Stomach (tissue), 9 donors: ENCODE data around the gene P3H4. TPM values are rescaled to one million over a fixed set of nuclear protein-coding genes. Genes with fewer than 3 reads are reported as not detected.

Source experiments
- DNase-seq, 2 donors: peaks; one replicate each; pipeline versions ENCODE4 v3.0.0 to v3.0.0-alpha.2; 2013 to 2019
- H3K27ac ChIP-seq, 5 donors: fragments of 200-600 bp in 4 of 5; sonication (generic) in 4 of 5; one replicate each; pipeline ENCODE4 v1.5.1; 2013 to 2019; ENCODE audit warnings: mild to moderate bottlenecking in 1 of 5, moderate library complexity in 1 of 5
- H3K27me3 ChIP-seq, 3 donors: fragments of 200-600 bp; sonication (generic); one replicate each; pipeline ENCODE4 v1.5.1; 2017 to 2019; ENCODE audit warnings: mixed run types in 1 of 3
- H3K36me3 ChIP-seq, 4 donors: fragments of 200-600 bp; sonication (generic); 1 replicate in 3 of 4; 2 replicates in 1 of 4; pipeline ENCODE4 v1.5.1; 2016 to 2019
- H3K4me1 ChIP-seq, 4 donors: fragments of 200-600 bp; sonication (generic); one replicate each; pipeline ENCODE4 v1.5.1; 2016 to 2019
- H3K4me3 ChIP-seq, 4 donors: fragments of 200-600 bp; sonication (generic) in 3 of 4; one replicate each; pipeline ENCODE4 v1.5.1; 2016 to 2019; ENCODE audit warnings: mild to moderate bottlenecking in 1 of 4
- H3K9me3 ChIP-seq, 4 donors: fragments of 200-600 bp; sonication (generic); one replicate each; pipeline ENCODE4 v1.5.1; 2016 to 2019
- EP300 ChIP-seq: sonication (generic); formaldehyde crosslinking; IDR thresholded peaks from one replicate; pipeline ENCODE4 v1.6.1; 2017; ENCODE audit warnings: antibody characterized with exemption
- POLR2A ChIP-seq, 4 donors: fragments of 450-650 bp; IDR thresholded peaks; one replicate each; pipeline ENCODE4 v1.6.1; 2016; ENCODE audit warnings: antibody characterized with exemption in 4 of 4, control low read depth in 2 of 4, mild to moderate bottlenecking in 1 of 4, moderate library complexity in 1 of 4
- POLR2AphosphoS5 ChIP-seq, 3 donors: sonication (generic); formaldehyde crosslinking; IDR thresholded peaks; one replicate each; pipeline ENCODE4 v1.6.1; 2016; ENCODE audit warnings: antibody characterized with exemption in 3 of 3
- WGBS, 5 donors: extraction: QIAGEN DNeasy Blood & Tissue Kit in 3 of 5; methylation state at CpG; one replicate each; pipeline versions ENCODE4 v1.1.5 to v1.1.7; 2013 to 2018; 5-methylcytosine and 5-hydroxymethylcytosine counted together
- intact Hi-C: fragments of 100-400 bp; cut with DNase I; formaldehyde crosslinking; loops from one replicate; pipeline ENCODE4 v1.15.1; 2023; ENCODE audit warnings: low total_unique reads
- polyA plus RNA-seq, 3 donors: library from polyadenylated mRNA; stranded (reverse); fragments of 200-250 nt; gene quantifications; one replicate each; pipeline ENCODE4 v1.2.3, GENCODE V29; 2013
- total RNA-seq, 5 donors: library from RNA; depleted of rRNA; stranded (reverse); fragments of >200 nt; gene quantifications; one replicate each; pipeline versions ENCODE4 v1.1.0 to v1.2.3, GENCODE V29; 2014 to 2016
- TF ChIP-seq, protein P1 (sequence below), 7 experiments: fragments of 450-650 bp in 4 of 7; fragments of 200-600 bp in 3 of 7; sonication (generic) in 3 of 7; IDR thresholded peaks; one replicate each; pipeline ENCODE4 v1.5.1; 2016 to 2019; ENCODE audit warnings: antibody characterized with exemption in 7 of 7, control low read depth in 2 of 7, mild to moderate bottlenecking in 1 of 7
- donor health status: healthy with polysubstance abuse.
- donor health status: Bipolar disorder and iron deficiency.
- donor health status: healthy.

The P3H4 gene
- total and polyA plus RNA-seq, 8 donors = 4.0 to 64.6 (median 7.6) TPM

GRCh38 chr17:41822216-41823140 is 10.7 kb upstream of the P3H4 start:
- H3K27ac ChIP-seq = no peak overlapping the region
- no peaks in the 10 kb centered on the region for H3K27me3 ChIP-seq
- H3K4me3 ChIP-seq = no peak overlapping the region
- TF ChIP-seq POLR2A (IDR thresholded peaks at IDR 0.05) (no peak), EP300 (no peak), POLR2AphosphoS5 (IDR thresholded peaks at IDR 0.05) (no peak)
- TF ChIP-seq, protein P1, sequence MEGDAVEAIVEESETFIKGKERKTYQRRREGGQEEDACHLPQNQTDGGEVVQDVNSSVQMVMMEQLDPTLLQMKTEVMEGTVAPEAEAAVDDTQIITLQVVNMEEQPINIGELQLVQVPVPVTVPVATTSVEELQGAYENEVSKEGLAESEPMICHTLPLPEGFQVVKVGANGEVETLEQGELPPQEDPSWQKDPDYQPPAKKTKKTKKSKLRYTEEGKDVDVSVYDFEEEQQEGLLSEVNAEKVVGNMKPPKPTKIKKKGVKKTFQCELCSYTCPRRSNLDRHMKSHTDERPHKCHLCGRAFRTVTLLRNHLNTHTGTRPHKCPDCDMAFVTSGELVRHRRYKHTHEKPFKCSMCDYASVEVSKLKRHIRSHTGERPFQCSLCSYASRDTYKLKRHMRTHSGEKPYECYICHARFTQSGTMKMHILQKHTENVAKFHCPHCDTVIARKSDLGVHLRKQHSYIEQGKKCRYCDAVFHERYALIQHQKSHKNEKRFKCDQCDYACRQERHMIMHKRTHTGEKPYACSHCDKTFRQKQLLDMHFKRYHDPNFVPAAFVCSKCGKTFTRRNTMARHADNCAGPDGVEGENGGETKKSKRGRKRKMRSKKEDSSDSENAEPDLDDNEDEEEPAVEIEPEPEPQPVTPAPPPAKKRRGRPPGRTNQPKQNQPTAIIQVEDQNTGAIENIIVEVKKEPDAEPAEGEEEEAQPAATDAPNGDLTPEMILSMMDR (IDR thresholded peaks at IDR 0.05) = no peak
- H3K4me1 ChIP-seq = peaks cover 0 to 7% (median under 1%) of the 10 kb centered on the region in 4 donors
- H3K36me3 ChIP-seq = peaks cover 9 to 42% (median 32%) of the 10 kb centered on the region in 4 donors
- intact Hi-C loops = no loop called here
- DNase-seq = no peak
- H3K9me3 ChIP-seq = no peaks in the 10 kb centered on the region
- WGBS, 5 donors = 64 to 78% (median 72%) methylated on average over 11 to 12 of the region's 12 CpGs

DNA sequence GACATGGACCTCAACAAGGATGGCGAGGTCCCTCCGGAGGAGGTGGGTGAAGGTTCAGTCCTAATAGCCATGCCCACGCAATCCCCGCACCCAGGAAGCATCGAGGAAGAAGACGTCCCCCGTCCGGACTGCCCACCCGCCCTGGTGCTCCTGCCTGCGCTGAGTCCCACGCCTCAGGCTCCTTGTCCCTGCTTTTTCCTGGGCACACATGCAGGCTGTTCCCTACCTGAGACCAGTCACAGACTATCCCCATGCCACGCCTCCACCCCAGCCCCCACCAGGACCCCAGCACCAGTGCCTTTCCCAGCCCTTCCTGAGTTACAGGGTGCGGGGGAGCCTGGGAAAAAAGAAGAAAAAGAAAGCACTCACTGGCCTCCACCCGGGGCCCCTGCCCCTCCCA is 10.0 kb upstream of the P3H4 start:
- H3K4me3 ChIP-seq = no peak overlapping the region
- peaks cover 9 to 35% (median 25%) of the 10 kb centered on the region in 4 donors for H3K36me3 ChIP-seq
- 79 to 85% (median 80%) methylated on average over 12 to 14 of the region's 14 CpGs for WGBS, 5 donors
- H3K27ac ChIP-seq = no peak overlapping the region
- no peak for DNase-seq
- intact Hi-C loops = no loop called here
- H3K27me3 ChIP-seq = no peaks in the 10 kb centered on the region
- no peaks in the 10 kb centered on the region for H3K9me3 ChIP-seq
- H3K4me1 ChIP-seq = peaks cover 0 to 7% (median 0%) of the 10 kb centered on the region in 4 donors
- no peak for TF ChIP-seq EP300
- TF ChIP-seq POLR2A (IDR thresholded peaks at IDR 0.05) = no peak
- TF ChIP-seq, protein P1 (IDR thresholded peaks at IDR 0.05) = no peak
- no peak for TF ChIP-seq POLR2AphosphoS5 (IDR thresholded peaks at IDR 0.05)

- H3K9me3 ChIP-seq = no peaks in the 10 kb centered on the region
- no peak for TF ChIP-seq POLR2AphosphoS5 (IDR thresholded peaks at IDR 0.05)
- 94 to 97% (median 97%) methylated on average over 17 to 20 of the region's 20 CpGs for WGBS, 5 donors
- peaks cover 0 to 12% (median 8%) of the 10 kb centered on the region in 4 donors for H3K4me1 ChIP-seq
- H3K36me3 ChIP-seq = peaks cover 0 to 7% (median 0%) of the 10 kb centered on the region in 4 donors
- H3K27me3 ChIP-seq = peaks cover 0 to under 1% (median 0%) of the 10 kb centered on the region in 3 donors
- intact Hi-C loops = no loop called here
- DNase-seq = no peak
- no peak overlapping the region for H3K4me3 ChIP-seq
- no peak overlapping the region for H3K27ac ChIP-seq
Measured at GRCh38 chr17:41818024-41818423, 6.3 kb upstream of the P3H4 start.

DNA sequence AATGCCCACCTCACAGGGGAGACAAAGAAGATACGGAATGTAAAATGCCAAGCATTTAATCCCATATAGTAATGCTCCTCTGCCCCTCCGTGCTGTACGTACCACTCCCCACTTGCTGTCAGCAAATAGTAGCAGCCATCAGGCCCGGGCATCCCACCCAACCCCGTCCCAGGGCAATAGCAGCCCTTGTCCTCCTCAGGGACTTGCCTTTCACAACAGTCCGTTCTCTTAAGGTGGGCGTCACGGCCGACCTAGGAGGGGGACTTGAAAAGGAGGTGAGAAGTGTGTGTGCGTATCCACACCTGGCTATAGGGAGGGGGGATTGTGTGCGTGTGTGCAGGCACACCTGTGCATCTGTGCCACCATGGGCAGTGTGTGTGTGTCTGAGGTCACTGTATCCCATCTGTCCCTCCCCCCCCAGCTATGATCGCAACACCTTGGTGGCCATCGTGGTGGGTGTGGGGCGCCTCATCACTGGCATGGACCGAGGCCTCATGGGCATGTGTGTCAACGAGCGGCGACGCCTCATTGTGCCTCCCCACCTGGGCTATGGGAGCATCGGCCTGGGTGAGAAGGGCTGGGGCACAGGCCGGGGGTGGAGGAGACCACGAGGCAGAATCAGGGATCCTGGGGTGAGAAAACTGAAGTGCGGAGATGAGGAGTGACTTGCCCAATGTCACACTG is 5.0 kb upstream of the P3H4 start:
- TF ChIP-seq, protein P1 (IDR thresholded peaks at IDR 0.05) = no peak
- no peak for TF ChIP-seq EP300
- TF ChIP-seq POLR2A (IDR thresholded peaks at IDR 0.05) = no peak
- TF ChIP-seq POLR2AphosphoS5 (IDR thresholded peaks at IDR 0.05) = no peak
- WGBS, 5 donors = 91 to 95% (median 93%) methylated on average over 19 to 23 of the region's 23 CpGs

More for the DNA sequence above, 5.0 kb upstream of the P3H4 start:
- Histone ChIP-seq H3K36me3 (peaks cover 0 to 7% (median 0%) of the 10 kb centered on the region in 4 donors), H3K4me1 (peaks cover 6 to 24% (median 20%) of the 10 kb centered on the region in 4 donors), H3K27me3 (peaks cover 0 to 12% (median 0%) of the 10 kb centered on the region in 3 donors), H3K27ac (no peak overlapping the region), H3K4me3 (no peak overlapping the region), H3K9me3 (no peaks in the 10 kb centered on the region)
- DNase-seq = no peak
- intact Hi-C loops = no loop called here
